HepG2 (cell line): ENCODE results near the gene RHOBTB1. TPM values are rescaled to one million over a fixed set of nuclear protein-coding genes. Genes with fewer than 3 reads are reported as not detected.

Experiments
- AHDC1 ChIP-seq: sonication (generic); formaldehyde crosslinking; IDR thresholded peaks from 2 replicates; pipeline ENCODE4 v1.5.1; 2020; ENCODE audit warnings: mild to moderate bottlenecking, missing genetic modification reagents, borderline replicate concordance
- ARID3A ChIP-seq: IDR thresholded peaks from 2 replicates; pipeline ENCODE4 v1.6.1; 2012; ENCODE audit warnings: low read depth, low read length, improper control_type of control experiment
- ARID5B ChIP-seq: IDR thresholded peaks from 2 replicates; pipeline ENCODE4 v1.4.0; 2020; ENCODE audit warnings: mild to moderate bottlenecking, missing genetic modification reagents
- FOSL2 ChIP-seq: sonication (generic); formaldehyde crosslinking; IDR thresholded peaks from 2 replicates; pipeline ENCODE4 v1.4.0; 2020; ENCODE audit warnings: missing genetic modification reagents
- FOXM1 ChIP-seq: sonication (generic); formaldehyde crosslinking; IDR thresholded peaks from 2 replicates; pipeline ENCODE4 v1.5.0; 2020; ENCODE audit warnings: missing genetic modification reagents
- GATAD2A ChIP-seq: IDR thresholded peaks from 2 replicates; pipeline ENCODE4 v1.6.1; 2016
- RARA ChIP-seq: IDR thresholded peaks from 2 replicates; pipeline ENCODE4 v1.6.1; 2016; ENCODE audit warnings: missing genetic modification reagents, missing compliant biosample characterization
- ZNF136 ChIP-seq: sonication (generic); formaldehyde crosslinking; IDR thresholded peaks from 2 replicates; pipeline ENCODE4 v1.8.1; 2022; ENCODE audit warnings: low read depth, mild to moderate bottlenecking, moderate library complexity, missing genetic modification reagents
- ZNF343 ChIP-seq: sonication (generic); formaldehyde crosslinking; IDR thresholded peaks from 2 replicates; pipeline ENCODE4 v1.4.0; 2020; ENCODE audit warnings: mild to moderate bottlenecking, missing genetic modification reagents
- ZNF891 ChIP-seq: sonication (generic); formaldehyde crosslinking; IDR thresholded peaks from 2 replicates; pipeline ENCODE4 v1.5.0; 2020; ENCODE audit warnings: mild to moderate bottlenecking, missing genetic modification reagents
- polyA plus RNA-seq, 8 experiments: library from polyadenylated mRNA; depleted of rRNA in 3 of 8; stranded (reverse) in 7 of 8; unstranded in 1 of 8; fragments of >200 nt; fragmentation: Illumina TruSeq in 4 of 8; extraction: Trizol in 4 of 8; gene quantifications; 2 replicates each; pipeline versions ENCODE4 v1.2.1 to v1.2.3, GENCODE V29; 2011 to 2016; ENCODE audit warnings: low read depth in 4 of 8, missing spikeins in 1 of 8, mixed read lengths in 1 of 8; ENCODE audit not compliant: insufficient read depth in 1 of 8
- total RNA-seq, 5 experiments: library from RNA; depleted of rRNA; stranded (reverse); fragments of >200 nt; fragmentation: Illumina TruSeq; extraction: Trizol; gene quantifications; 2 replicates each; pipeline ENCODE4 v1.2.3, GENCODE V29; 2016; ENCODE audit warnings: low read depth in 1 of 5

Gene RHOBTB1
- total and polyA plus RNA-seq, 2 of the 13 experiments (the other 11 are each of a cell fraction or from before 2014, with no cell fraction given), result 18.8 to 59.5 TPM

GRCh38 chr10:60893231-60893630 is 50.8 kb downstream of the RHOBTB1 start (continued):
- 0 out of 2 replicates have a peak, but pooled peaks have one; percentile 31 for TF ChIP-seq AHDC1
- TF ChIP-seq FOXM1 (CRISPR knock-in tag), result no peak
- TF ChIP-seq ZNF136 (CRISPR knock-in tag), result no peak
- TF ChIP-seq RARA (CRISPR knock-in tag), result peak; percentile 26; the same call in 1 of the 2 replicates
- TF ChIP-seq ZNF343 (CRISPR knock-in tag), result no peak
- peak; percentile 62; the same call in 1 of the 2 replicates for TF ChIP-seq ARID3A
- no peak for TF ChIP-seq ZNF891 (CRISPR knock-in tag)
- TF ChIP-seq FOSL2, result peak; percentile 9; the same call in 1 of the 2 replicates
- 0 out of 2 replicates have a peak, but pooled peaks have one; percentile 35 for TF ChIP-seq GATAD2A (CRISPR knock-in tag)
- peak; percentile 47; the same call in 1 of the 2 replicates for TF ChIP-seq ARID5B (CRISPR knock-in tag)
